GM19240 (cell line): ENCODE results near the gene ACTN3.
"Not testable (repeated sequence)": the region's sequence is repeated elsewhere in the genome, so short reads cannot be mapped to it uniquely, and the experiment has no call there.

ENCODE experiments used
- DNase-seq: peaks from one replicate; pipeline ENCODE4 v3.0.0; 2011; ENCODE audit warnings: low spot score; ENCODE audit not compliant: insufficient read length

Gene ACTN3

GRCh38 chr11:66544952-66545351 is 1.8 kb upstream of the ACTN3 start:
- DNase-seq: not testable (repeated sequence)

GRCh38 chr11:66545701-66546367 is 869 bp upstream of the ACTN3 start, which contains the start of gene ZDHHC24:
TSS of gene ZDHHC24 (minus strand) at chr11:66546048. CDS start at chr11:66546003, 45 bp downstream.
- DNase-seq: peak; percentile 96

- DNase-seq: no peak
Measured at GRCh38 chr11:66546966-66547661, 411 bp downstream of the ACTN3 start.

GRCh38 chr11:66547662-66548009 is 933 bp downstream of the ACTN3 start:
- no peak for DNase-seq

GRCh38 chr11:66548041-66548440 is 1.3 kb downstream of the ACTN3 start:
- no peak for DNase-seq

- DNase-seq: no peak
Measured at GRCh38 chr11:66548774-66549630, 2.3 kb downstream of the ACTN3 start.

GRCh38 chr11:66549696-66550095 is 3.0 kb downstream of the ACTN3 start:
- DNase-seq: no peak

- DNase-seq: no peak
Measured at GRCh38 chr11:66550887-66551286, 4.2 kb downstream of the ACTN3 start.

- DNase-seq: no peak
Measured at GRCh38 chr11:66554602-66555001, 7.9 kb downstream of the ACTN3 start.

- no peak for DNase-seq
Measured at GRCh38 chr11:66555416-66555815, 8.7 kb downstream of the ACTN3 start.

- DNase-seq: no peak
Measured at GRCh38 chr11:66556086-66556485, 9.4 kb downstream of the ACTN3 start.

- no peak for DNase-seq
Measured at GRCh38 chr11:66557733-66558326, 11.1 kb downstream of the ACTN3 start.

- no peak for DNase-seq
Measured at GRCh38 chr11:66559142-66559865, 12.6 kb downstream of the ACTN3 start.

GRCh38 chr11:66559866-66560676 is 13.4 kb downstream of the ACTN3 start:
- no peak for DNase-seq

GRCh38 chr11:66561178-66561974 is 14.7 kb downstream of the ACTN3 start:
- DNase-seq: no peak

GRCh38 chr11:66561975-66562248 is 15.2 kb downstream of the ACTN3 start:
- DNase-seq: no peak

- DNase-seq: no peak
Measured at GRCh38 chr11:66562275-66562674, 15.6 kb downstream of the ACTN3 start.

GRCh38 chr11:66562907-66563583 is 16.3 kb downstream of the ACTN3 start:
- no peak for DNase-seq

- DNase-seq: no peak
Measured at GRCh38 chr11:66563832-66564231, 17.1 kb downstream of the ACTN3 start.
